Sigmoid colon (tissue), 3 donors: ENCODE results near the gene HIC2.
"Not testable (repeated sequence)": the region's sequence is repeated elsewhere in the genome, so short reads cannot be mapped to it uniquely, and the experiment has no call there.

ENCODE experiments used
- CTCF ChIP-seq, 4 experiments: fragments of 450-650 bp in 3 of 4; fragments of 200-600 bp in 1 of 4; IDR thresholded peaks; one replicate each; pipeline ENCODE4 v1.5.1; 2016 to 2019; ENCODE audit warnings: antibody characterized with exemption in 4 of 4, mild to moderate bottlenecking in 3 of 4, moderate library complexity in 2 of 4
- POLR2A ChIP-seq, 2 donors: fragments of 450-650 bp; IDR thresholded peaks; one replicate each; pipeline ENCODE4 v1.6.1; 2016; ENCODE audit warnings: antibody characterized with exemption in 2 of 2, mild to moderate bottlenecking in 2 of 2, moderate library complexity in 2 of 2

GRCh38 chr22:21390013-21390412 is 27.2 kb upstream of the HIC2 start:
- not testable (repeated sequence) for TF ChIP-seq CTCF, POLR2A (IDR thresholded peaks at IDR 0.05)
